NCI-H345 (cell line): ENCODE data around the gene NCOA3.
"Not testable (repeated sequence)": the region's sequence is repeated elsewhere in the genome, so short reads cannot be mapped to it uniquely, and the experiment has no call there.

Experiments
- DNase-seq: peaks from one replicate; lab custom pipeline; 2025; lab: John Stamatoyannopoulos, UW

NCOA3 gene

DNA sequence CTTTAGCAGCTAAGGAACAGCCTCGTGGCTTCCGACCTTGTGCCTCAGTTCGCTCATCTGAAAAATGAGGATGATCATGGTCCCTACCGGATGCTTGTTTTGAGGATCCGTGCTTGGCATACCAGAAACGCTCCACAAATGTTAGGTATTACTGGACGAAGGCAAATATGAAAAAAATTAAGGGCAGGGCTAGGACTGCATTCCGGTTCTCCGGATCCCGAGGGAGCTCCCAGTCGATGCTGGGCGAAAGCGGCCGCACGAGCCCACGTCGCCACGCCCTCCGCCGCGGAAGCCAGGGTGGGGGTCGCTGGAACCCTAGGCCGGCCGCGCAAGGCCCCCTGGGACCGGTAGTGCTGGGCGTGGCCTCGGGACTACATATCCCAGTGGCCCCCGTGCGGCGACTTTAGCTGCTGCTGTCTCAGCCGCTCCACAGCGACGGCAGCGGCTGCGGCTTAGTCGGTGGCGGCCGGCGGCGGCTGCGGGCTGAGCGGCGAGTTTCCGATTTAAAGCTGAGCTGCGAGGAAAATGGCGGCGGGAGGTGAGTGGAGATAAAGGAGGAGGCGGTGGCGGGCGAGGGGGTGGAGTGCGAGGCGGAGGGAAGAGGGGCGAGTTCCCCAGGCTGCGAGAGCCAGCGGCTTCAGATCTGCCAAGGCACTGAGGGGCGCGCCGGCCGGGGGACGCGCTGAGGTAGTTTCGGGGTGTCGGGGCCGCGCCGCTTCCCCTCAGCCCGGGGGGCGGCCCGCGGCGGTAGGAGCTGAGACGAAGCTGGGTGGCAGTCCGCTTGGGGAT is at the start of gene NCOA3:
Gene NCOA3 (plus strand): TSS at position 406 of the 789 bp plus-strand sequence. CDS start 120,361 bp downstream, outside the sequence.
- peak; percentile 98 for DNase-seq

DNA sequence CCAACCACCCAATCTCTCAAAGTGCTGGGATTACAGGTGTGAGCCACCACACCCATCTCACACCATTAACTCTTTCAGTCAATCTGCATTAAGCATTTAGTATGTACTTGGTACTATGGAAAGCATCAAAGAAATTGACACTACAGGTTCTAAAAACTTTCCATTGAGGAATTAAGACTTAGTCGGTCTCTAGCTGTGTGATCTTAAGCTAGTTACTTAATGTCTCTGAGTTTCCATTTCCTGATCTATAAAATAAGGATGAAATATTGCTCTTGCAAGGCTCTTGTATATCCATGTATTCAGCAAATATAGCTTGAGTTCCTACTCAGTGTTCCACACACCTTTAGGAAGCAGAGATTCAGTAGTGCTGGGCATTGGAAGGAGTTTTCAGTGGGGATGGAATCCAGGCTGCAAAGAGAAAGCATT is 48.9 kb upstream of the NCOA3 start:
- no peak for DNase-seq

DNA sequence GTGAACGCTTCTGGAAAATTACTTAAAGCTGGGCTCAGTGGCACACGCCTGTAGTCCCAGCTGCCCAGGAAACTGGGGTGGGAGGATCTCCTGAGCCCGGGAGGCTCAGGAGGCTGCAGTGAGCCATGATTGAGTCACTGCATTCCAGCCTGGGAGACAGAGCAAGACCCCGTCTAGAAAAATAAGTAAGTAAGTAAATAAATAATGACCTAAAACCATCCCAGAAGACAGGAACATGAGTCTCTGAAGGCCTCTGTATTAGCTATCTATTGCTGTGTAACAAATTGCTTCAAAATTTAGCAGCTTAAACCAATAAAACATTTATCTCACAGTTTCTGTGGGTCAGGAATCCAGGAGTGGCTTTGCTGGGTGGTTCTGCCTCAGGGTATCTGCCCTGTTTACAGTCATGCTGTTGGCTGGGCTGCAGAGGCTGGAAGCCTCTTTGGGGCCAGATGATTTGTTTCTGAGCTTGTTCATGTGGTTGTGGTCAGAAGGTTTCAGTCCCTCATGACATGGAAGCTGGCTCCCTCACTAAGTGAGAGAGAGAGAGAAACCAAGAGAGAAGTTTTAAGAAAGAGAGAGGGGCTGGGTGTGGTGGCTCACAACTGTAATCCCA is 48.4 kb upstream of the NCOA3 start:
- no peak for DNase-seq

DNA sequence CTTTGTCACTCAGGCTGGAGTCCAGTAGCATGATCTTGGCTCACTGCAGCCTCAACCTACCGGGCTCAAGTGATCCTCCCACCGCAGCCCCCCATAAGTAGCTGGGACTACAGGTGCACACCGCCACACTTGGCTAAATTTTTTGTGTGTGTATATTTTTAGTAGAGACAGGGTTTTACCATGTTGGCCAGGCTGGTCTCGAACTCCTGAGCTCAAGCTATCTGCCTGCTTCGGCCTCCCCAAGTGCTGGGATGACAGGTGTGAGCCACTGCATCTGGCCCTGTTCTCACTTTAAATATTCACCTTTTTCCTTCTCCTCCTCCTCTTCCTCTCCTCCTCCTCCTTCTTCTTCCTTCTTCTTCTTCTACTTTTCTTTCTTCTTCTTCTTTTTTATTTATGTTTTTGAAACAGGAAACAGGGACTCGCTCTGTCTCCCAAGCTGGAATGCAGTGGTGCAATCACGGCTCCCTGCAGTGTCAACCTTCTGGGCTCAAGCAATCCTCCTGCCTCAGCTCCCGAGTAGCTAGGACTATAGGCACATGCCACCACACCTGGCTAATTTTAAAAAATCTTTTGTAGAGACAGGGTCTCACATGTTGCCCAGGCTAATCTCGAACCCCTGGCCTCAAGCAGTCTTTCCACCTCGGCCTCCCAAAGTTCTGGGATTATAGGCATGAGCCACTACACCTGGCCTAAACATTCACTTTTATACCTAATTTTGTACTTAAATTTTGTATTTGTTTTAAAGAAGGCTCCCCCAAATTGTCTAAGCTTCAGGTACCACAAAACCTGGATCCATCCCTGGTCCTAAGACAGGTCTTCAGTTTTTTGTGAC is 47.2 kb upstream of the NCOA3 start:
- no peak for DNase-seq

DNA sequence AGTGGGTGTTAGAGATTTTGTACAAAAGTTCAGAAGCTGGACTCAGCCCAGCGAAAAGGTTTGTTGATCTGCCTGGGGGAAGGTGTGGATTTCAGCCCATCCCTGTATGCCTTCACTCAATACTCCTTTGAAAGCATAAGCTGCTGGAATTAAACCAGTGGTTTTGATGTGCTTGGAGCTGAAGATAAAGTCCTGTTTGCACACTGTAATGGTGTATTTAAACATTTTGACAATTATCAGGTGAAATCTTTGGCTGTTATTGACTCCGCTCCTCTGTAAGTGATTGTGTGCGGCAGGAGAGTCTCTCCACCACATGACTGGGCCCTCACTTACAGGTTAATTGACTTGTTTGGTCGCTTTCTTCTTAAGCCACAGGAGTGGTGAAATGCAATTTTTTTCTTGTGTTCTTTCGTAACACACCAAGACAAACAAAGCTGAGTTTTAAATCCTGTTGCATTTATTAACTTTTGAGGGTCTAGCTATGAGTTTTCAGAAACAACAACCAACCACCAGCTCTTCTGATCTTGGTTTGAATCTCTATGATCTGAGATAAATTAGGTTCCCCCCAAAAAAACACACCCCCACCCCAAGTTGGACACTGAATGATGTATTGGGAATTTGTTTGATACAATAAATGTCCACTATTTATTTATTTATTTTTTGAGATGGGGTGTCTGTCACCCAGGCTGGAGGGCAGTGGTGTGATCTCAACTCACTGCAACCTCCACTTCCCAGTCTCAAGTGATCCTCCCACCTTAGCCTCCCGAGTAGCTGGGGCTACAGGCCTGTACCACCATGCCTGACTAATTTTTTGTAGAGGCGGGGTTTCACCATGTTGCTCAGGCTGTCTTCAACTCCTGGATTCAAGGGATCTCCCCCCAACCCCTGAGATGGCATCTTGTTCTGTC is 46.3 kb upstream of the NCOA3 start:
- DNase-seq, result no peak

DNA sequence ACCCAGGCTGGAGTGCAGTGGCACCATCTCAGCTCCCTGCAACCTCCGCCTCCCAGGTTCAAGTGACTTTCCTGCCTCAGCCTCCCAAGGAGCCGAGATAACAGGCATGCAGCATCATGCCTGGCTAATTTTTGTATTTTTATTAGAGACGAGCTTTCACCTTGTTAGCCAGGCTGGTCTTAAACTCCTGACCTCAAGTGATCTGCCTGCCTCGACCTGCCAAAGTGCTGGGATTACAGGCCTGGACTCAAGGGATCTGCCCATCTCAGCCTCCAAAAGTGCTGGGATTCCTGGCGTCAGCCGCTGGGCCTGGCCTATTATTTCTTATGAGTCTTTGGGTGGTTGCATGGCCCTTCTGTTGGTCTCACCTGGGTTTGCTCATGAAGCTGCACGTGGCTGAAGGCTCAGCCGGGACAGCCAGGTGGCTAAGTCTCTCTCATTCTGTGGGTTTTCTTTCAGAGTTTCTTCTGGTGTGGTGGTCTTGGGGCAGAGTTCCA is 45.6 kb upstream of the NCOA3 start:
- DNase-seq, result no peak

DNA sequence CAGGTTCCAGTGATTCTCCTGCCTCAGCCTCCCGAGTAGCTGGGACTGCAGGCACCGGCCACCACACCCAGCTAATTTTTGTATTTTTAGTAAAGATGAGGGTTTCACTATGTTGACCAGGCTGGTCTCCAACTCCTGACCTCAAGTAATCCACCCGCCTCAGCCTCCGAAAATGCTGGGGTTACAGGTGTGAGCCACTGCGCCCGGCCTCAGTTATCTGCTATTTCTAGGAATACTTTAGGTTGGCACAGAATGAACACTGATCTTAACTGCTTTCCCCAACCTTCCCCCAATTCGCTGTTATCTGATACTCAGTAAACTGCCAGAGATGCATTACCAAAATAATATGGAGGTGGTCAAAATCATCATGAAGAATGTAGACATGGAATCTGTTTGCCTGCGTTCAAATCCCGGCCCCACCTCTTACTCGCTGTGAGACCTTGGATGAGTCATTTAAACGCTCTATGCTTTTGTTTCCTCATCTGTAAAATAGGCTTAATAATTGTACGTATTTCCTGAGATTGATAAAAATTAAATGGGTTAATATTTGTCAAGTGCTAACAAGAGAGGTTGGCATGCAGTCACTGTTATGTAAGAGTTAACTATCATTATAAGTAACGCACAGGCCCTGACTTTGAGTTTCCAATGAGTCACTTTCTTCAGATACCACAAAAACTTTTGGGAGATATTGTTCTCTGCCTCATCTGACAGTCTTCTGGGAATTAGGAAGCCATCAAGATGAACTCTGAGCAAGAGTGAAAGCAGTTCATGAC is 44.5 kb upstream of the NCOA3 start:
- no peak for DNase-seq

DNA sequence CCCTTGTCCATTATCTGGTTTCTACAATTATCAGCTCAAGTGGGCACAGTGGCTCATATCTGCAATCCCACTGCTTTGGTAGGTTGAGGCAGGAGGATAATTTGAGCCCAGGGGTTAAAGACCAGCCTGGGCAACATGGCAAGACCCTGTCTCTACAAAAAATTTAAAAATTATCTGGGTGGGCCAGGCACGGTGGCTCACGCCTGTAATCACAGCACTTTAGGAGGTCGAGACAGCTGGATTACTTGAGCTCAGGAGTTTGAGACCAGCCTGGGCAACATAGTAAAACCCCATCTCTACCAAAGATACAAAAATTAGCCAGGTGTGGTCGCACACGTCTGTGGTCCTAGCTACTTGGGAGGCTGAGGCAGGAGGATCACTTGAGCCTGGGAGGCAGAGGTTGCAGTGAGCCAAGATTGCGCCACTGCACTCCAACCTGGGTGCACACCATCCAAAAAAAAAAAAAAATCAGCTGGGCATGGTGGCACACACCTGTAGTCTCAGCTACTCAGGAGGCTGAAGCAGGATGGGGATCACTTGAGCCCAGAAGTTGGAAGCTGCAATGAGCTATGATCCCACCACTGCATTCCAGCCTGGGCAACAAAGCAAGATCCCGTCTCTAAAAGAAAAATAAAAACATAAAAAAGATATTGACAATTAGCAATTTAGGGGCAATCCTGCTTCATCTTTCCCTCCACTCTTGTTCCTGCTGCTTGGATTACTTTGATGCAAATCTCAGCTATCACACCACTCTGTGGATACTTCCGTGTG is 43.2 kb upstream of the NCOA3 start:
- DNase-seq, result not testable (repeated sequence)

DNA sequence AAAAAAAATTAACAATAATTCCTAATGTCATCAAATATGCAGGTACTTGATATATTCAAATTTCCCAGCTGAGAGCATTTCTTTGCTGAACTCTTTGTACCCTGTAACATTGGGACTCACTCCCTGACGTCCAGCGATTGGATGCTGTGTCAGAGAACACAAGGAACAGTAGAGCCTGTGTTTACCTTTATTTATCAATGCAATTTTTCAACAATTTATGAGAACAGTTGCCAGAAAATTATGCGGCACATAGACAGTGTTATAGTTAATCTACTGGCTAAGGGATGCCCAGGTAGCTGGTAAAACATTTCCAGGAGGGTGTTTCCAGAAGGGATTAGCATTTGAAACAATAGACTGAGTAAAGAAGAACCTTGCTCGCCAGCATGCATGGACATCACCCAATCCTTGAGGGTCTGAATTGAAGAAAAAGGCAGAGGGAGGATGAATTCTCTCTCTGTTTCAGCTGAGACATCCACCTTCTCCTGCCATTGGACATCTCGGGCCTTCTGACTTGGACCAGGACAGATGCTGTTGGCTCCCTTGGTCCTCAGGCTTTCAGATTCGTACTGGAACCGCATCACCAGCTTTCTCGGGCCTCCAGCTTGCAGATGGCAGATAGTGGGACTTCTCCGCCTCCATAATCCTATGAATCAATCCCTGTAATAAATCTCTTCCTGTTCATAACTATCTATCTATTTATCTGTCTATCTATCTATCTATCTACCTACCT is 42.2 kb upstream of the NCOA3 start:
- no peak for DNase-seq

DNA sequence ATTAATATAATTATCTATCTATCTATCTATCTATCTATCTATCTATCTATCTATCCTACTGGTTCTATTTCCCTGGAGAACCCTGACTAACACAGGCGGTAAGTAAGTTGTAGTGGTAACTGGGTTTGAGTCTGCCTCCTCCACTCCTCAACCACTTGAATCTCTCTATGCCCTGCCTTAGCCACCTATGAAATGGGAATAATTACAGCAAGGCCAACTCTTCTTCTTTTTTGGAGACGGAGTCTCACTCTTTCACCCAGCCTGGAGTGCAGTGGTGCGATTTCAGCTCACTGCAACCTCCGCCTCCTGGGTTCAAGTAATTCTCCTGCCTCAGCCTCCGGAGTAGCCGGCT is 41.0 kb upstream of the NCOA3 start:
- DNase-seq, result not testable (repeated sequence)

DNA sequence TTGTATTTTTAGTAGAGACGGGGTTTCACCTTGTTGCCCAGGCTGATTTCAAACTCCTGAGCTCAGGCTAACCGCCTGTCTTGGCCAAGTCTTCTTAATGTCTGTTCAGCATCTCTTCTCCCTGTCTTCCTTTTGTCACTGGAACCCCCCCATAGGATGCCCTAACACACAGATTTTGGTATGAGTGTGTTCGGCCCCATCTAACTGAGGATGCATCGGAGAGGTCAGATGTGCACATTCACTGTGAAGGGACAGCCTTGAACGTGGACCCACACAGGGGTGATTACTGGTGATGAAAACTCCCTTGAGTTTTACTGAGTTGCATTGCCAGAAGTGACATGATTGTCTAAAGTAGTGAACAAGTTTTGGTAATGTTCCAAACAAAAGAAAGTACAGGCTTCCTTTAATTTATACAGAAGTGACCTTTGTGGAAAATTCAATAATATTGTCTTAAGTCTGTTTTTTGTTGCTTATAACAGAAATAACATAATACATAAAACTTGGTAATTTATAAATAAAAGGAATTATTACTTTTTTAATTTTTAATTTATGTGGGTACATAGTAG is 40.5 kb upstream of the NCOA3 start:
- DNase-seq, result no peak

DNA sequence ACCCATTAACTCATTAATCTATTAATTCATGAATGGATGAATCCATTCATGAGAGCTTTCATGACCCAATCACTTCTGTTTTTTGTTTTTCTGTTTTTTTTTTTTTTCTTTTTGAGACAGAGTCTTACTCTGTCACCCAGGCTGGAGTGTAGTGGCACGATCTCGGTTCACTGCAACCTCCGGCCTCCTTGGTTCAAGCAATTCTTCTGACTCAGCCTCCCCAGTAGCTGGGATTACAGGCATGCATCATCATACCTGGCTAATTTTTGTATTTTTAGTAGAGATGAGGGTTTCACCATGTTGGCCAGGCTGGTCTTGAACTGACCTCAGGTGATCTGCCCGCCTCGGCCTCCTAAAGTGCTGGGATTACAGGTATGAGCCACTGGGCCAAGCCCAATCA is 39.8 kb upstream of the NCOA3 start:
- not testable (repeated sequence) for DNase-seq

DNA sequence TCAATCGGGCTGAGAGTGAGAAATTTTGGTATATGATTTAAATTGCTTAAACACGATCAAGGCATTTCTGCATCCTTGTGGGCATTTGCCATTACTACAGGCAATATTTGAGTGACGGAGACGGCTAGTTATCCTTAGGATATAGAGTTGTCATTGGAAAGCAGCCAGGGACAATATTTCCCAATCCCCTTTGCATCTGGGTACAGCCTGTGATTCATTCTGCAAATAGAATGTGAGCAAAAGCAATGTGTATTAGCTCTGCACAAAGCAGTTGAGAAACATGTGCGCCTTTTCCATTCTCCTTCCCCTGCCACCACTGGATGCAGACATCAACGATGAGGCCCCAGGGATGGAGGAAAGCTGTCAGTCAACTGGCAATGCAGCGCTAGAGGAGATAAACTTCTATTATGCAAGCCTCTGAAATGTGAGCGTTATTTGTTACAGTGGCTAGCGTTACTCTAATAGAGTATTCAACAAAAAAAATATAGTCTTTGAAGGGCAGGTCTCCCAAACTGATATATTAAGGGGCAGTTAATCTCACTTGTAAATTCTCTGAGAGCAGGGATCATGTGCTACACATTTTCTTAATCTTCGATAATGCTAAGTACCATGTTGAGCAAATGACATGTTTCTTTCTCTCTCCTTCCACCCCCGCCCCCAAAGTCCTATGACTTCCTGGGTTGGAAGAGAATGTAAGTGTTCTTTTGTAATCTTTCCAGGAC is 37.1 kb upstream of the NCOA3 start:
- peak; percentile 71 for DNase-seq

DNA sequence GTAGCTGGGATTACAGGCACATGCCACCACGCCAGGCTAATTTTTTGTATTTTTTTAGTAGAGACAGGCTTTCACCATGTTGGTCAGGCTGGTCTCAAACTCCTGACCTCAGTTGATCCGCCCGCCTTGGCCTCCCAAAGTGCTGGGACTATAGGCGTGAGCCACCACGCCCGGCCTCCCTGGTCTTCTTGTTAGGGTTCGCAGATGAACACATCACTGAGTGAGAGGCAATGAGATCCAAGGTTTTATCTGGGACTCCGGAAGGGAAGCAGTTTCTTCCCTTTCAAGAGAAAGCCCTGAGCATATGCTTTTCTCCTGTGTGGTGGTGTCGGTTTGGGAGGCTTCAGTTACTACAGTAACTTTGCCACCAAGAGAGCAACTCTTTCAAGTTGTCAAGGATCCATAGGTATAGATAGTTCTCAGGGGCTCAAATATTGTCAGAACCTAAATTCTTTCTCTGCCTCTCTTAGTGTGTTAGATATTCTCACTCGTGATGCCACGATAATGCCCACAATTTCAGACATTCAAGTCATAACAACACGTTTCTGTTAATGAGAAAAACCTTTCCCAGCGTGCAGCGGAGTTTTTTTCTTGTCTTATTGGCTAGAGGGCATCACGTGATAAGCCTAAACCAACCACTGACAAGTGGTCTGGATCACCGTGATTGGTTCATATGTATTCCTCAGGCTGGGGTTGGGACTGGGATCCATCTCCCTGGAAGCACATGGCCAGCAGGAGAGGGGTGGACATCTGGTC is 36.2 kb upstream of the NCOA3 start:
- no peak for DNase-seq

DNA sequence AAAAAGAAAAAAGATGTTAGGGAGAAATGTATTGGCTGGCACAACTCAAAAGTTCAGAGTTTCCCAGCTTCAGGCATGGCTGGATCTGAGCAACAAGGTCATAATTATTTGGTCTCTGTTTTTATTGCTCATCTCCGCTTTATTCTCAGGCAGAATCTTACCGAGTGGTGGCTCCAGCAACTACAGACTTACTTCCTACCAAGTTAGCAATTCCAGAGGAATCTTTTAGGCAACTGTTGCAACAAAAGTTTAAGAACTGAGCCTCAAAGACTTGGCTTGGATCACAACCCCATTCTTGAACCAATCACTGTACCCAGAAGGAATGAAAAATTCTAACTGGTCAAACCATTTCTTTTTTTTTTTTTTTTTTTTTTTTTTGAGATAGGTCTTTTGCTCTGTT is 35.5 kb upstream of the NCOA3 start:
- no peak for DNase-seq

DNA sequence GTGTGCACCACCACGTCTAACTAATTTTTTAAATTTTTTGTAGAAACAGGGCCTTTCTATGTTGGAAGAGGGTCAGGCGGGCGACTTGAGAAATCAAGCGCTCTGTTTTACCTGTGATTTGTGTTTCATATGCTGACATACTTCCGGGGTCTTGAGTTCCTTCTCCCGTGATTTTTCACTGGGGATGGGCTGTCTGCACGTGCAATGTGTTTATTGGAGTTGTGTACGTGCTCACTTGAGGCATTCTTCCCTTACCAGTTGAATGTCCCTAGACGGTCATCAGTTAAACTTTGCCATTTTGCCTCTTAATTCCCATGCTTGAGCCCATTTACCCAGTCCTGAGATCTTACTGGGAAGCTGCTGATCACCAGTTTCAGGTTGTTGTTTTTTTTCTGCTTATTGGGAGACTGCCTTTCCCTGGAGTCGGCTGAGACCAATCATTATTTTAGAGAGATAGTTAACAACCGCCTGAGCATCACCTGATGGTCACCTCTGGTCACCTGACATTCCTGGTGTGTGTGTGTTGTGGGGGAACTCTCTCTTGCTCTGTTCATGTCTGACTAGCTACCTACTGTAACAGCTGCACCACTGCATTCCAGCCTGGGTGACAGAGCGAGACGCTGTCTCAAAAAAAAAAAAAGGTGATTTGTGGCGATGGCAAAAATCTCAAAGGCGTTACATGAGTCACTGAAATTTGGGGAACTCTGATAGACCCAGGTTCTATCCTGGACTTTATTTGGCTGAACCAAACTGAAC is 34.8 kb upstream of the NCOA3 start:
- no peak for DNase-seq
